ENCODE data around the gene FAM168A.
A peak's percentile ranks its signal among the peaks of the same experiment; 100 is the strongest.
"Not testable (repeated sequence)": the region's sequence is repeated elsewhere in the genome, so short reads cannot be mapped to it uniquely, and the experiment has no call there.

FAM168A gene

DNA sequence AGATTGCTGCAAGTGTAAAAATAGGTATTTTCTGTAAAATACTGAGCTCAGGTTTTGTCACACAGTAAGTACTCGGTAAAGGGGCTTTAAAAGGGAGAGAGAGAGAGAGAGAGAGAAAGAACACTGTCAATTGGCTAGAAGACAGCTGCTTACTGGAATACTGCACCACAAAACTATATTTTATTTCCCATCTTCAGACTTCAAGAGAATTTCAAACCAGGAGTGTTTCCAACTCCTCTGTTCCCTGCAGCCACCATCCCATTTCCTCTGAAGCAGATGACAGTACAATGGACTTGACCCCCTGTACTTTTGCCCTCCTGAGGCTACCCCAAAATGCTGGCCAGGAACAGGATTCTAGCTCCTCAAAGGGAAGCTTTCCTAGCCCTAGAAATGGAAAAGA, 132.0 kb downstream of the FAM168A start:
- DNase-seq, result no peak

DNA sequence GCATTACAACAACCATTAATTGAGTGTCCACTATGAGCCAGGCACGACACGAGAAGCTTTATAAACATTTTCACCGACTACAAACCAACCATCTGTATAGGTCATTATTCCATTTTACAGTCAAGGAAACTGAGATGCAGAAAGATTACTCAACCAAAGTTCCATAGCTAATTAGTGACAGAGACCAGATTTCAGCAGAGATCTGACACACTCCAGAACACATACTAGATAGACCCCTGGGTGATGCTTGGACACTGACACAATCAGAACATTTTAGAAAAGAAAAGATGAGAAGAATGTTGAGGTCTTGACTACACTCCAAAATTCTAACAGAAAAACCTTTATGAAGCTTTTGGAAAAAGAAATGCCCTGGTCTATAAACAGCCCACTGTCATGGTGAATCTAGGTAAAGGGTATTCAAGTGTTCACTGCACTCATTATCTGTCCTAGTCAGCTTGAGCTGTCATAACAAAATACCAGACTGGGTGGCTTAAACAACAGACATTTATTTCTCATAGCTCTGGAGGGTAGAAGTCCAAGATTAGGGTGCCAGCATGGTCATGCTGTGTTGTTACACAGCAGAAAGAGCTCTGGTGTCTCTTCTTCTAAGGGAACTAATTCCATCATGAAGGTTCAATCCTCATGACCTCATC, 132.8 kb downstream of the FAM168A start:
- no peak for DNase-seq

DNA sequence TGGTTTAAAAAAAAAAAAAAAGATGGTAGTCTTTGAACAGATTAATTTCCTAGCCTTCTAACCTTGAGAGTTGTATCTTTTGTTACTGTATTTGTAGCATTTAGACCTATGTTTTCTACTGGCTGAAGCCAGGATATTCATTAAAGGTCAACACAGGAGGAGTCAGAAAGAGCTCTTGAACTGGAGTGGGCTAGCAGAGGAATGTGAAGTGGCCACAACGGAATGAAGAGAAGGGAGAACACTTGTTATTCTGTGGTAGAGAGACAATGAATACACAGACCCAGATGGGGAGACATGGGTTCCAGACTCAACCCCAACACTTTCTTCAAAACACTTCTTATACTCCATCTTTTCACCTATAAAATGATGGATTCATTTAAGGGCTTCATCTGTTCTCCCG, 133.6 kb downstream of the FAM168A start:
- DNase-seq, result no peak

DNA sequence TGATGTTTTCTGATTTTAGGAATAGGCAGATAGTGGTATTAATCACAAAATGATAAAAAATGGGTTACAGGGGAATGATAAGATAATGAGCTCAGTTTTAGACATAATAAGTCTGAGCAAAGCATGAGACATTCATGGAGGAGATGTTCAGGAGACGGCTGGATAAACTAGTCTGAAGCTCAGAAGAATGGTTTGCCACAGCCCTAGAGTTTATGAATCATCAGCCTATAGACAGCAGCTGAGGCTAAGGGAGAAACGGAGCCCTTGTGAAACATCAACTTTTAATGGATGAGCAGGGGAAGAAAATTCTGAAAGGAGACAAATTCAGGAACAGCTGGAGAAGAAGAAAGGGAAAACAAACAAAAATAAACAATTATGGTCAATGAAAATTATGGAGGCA, 134.6 kb downstream of the FAM168A start:
- DNase-seq, result peak; percentile 56 to 61

DNA sequence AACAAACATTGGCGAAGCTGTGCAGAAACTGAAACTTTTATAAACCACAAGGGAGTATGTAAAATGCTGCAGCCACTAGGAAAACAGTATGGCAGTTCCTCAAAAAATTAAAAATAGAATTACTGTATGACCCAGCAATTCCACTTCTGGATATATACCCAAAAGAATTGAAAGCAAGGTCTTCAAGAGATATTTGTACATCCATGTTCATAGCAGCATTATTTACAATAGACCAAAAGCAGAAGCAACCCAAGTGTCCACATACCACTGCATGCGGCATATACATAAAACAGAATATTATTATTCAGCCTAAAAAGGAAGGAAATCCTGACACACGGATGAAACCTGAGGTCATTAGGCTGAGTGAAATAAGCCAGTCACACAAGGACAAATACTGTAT, 135.9 kb downstream of the FAM168A start:
- peak; percentile 76 to 81 for DNase-seq

DNA sequence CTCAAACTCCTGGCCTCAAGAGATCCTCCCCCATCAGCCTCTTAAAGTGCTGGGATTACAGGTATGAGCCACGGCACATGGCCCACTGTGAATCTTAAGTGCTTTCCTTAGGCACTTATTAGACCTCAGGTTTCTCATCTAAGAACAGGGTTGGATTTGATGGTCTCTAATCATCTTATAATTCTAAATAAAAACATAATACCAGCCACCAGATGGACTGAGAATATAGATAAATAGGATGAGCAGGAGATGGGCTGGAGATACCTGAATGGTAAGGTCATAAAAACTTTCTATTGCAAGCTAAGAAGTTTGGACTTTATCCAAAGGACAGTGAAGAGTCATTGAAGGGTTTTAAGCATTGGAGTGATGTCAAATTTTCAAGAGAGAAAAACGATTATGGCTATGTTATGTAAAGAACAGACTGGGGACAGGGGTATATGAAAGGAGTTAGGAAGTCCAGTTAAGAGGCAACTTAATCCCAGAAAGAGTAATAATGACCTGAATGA, 136.5 kb downstream of the FAM168A start:
- DNase-seq, result peak in 1 of 2 donors; percentile 23

DNA sequence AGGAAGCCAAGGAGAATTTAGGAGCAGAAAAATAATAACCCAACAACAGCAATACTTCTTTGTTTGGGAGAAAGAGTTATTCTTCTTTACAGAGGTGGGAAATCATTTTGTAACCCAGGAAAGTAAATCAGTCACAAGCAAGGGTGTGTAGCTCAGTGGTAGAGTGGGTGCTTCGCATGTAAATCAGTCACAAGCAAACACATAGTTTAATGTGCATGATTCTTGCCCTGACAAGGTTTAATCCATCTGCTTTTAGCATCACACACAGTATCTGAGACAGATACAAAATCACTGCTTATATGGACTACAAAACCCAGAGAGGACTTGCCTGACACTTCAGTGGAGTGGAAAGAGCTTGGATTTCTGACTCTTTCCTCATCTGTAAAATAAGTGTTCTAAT, 139.7 kb downstream of the FAM168A start:
- DNase-seq, result peak in 1 of 2 donors; percentile 35

DNA sequence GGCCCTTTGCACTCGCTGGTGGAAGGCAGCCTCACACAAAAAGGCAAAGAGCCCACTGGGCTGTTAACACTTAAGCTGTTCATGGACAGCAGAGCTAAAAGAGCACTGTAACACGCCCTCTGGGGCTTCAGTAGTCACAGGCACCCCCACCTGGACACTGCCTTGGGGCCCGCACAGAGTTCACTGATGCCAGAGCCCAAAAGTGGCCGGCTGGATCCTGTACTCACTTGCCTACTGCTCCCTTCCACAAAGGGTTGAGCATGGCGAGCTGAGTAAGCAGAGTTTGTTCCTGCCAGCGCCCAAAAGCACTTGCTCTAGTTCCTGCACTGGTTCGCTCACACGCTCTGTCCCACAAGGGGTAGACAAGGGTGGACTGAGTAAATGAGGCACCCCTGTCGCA, 142.9 kb downstream of the FAM168A start:
- DNase-seq, result no peak

DNA sequence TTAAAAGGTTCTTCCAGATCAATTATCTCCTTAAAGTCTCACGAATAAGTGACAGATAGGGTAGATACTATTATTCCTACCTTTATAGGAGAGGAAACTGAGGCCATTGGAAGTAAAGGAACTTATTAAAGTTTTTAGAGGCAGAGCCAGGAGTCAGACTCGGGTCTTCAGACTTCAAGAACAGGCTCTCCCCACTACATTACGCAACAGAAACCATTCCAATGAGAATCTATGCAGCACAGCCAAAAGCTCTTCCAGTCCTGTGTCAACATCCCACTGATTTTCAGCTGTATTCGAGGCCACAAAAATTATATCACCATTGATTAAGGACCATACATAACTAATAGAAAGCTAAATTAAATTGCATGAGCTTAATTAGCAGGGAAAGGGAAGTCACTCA, 144.3 kb downstream of the FAM168A start:
- no peak for DNase-seq

DNA sequence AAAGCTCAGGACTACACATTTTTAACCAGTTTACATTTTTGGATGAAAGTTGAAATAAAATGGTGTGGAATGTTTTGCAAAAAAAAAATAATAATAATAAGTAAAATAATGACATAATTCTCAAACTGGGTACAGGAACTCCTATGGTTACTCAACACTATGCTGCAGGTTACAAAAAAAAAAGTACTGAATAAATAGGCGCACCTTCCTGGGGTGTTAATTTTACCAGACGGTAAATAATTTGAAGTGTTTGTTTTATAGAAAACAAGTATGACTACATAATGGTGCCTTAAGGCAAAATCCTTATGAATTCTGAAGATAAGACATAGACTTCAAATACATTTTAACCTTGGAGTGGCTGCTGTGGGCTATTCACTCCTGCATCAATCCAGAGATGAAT, 145.2 kb downstream of the FAM168A start:
- DNase-seq, result no peak

DNA sequence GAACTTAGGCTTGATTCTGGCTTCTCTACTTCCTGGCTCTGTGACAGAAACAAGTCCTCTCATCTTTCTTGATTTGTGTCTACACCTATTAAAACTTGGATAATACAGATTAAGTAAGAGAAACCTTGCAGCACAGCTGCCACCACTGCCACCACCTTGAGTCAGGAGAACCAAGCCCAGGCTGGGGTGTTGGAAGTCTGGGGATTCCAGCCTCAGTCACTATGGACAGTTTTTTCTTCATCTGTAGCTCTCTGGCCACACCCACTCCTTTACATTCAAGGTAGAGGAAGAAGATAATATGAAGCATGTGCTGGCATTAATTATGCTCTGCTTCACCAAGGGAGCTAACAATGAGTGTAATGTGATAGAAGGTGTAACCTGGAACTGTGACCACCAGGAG, 146.0 kb downstream of the FAM168A start:
- DNase-seq, result peak; percentile 51 to 60

DNA sequence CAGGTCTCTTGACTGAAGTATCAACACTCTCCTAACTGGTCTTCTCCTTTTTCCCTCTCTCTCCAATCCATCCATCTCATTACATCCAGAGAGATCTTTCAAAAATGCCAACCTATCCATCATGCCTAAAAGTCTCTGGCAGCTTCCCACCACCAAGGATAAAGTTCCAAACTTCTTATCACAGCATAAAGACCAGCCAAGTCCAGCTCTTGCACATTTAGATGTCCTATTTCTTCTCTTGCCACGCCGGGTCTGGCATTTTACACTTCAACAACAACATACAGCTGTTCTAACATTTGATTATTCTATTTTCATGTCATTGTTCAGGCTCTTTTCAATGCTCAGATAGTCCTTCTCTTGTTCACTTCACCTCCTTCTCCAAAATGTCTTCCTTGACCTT, 151.1 kb downstream of the FAM168A start:
- DNase-seq, result no peak

DNA sequence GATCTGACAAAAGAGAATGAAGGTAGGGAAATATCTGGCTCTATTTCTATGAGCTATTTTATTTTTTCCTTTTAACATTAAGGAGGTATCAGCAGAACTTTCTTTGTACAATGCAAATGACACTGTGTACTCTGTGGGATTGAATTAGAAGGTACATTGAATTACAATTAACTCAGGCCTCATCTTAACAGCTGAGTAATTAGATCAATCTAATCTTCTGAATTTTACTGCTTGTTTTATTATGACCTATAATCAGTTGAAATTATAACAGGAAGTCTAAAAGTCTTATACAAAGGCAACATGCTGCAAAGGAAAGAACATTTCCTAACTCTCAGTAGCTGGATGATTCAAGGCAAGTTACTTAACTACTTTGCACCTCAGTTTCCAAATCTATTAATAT, 151.9 kb downstream of the FAM168A start:
- no peak for DNase-seq

DNA sequence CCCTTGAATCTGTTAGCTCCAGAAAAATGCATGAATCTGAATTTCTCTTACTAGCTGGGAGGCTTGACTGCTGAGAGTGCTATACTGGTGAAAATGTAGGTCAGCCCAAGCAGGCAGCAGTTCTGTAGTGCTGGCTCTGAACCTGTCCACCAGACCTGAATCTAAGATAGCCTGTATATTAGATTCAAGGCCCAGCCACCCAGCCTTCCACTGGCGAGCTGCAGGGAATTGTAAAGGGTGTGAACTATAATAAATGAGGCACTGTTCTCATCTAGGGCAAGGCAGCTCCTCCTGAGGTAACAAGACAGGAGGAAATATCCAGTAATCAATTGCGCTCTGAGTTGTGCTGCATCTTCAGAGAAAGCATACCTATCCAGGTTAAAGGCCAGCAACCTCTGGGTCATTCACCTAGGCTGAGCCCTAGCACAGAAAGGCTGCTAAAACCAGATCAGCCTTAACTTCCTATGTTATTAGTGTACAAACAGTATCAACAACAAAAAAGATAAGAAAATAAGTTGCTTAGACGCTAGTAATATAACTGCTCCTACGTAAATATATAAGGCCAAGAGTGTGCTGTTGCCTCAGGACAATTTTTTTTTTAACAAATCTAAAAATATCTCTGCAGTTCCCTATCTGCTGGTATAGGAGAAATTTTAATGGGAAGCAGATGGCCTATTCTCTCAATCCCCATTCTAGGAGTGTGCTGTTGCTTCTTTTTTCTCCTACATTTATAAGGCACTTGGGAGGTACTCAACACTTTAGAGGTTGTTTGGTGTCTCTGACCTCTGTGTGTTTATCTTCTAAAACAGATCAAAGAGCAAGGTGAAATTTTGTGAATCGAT, 158.7 kb downstream of the FAM168A start:
- no peak for DNase-seq

DNA sequence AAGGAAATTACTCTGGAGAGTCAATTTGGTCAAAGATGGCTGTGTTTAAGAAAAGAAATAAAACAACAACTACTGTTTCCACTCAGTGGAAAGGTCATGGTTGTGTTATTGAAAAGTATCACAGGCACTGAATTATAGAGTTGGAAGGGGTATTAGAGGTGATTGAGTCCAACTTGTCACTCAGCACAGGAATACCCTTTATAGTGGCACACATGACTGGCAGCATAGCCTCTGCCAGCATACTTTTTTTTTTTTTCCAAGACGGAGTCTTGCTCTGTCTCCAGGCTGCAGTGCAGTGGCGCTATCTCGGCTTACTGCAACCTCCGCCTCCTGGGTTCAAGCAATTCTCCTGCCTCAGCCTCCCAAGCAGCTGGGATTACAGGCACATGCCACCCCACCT, 161.1 kb downstream of the FAM168A start:
- DNase-seq, result not testable (repeated sequence)

DNA sequence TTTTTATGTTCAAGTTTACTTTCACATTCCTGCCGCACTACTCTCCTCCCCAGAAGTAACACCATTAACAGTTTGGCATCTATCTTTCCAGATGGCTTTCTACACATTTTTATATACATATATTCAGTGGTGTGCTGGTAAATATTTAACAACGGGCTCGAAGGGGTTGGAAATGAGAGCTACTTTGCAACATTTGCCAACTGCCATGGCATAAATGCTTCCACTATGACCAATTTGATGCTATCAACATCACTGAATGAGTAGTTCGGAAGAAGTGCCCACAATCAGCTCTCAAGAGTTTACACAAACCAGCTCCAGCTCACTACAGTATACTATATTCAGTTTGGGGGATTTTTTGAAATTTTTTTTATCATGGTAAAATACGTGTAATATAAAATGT, 166.5 kb downstream of the FAM168A start:
- DNase-seq, result no peak

DNA sequence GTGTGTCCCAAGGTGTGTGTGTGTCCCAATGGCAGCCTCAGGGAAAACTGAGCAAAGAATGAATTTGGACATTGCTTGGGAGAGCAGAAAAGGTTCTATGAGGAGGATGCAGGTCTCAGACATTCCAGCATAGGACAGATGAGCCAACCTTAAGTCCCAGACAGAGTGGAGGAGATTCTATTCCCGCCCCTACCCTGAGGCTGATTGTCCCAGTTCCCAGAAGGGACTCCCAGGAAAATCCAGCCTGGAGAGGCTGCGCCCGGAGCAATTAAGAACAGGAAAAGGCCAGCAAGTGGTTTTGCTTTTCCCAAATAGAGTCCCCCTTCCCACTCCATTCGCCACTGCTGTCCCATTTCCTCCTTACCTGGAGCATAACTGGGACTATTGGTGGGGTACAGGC, 167.6 kb downstream of the FAM168A start:
- DNase-seq, result no peak

DNA sequence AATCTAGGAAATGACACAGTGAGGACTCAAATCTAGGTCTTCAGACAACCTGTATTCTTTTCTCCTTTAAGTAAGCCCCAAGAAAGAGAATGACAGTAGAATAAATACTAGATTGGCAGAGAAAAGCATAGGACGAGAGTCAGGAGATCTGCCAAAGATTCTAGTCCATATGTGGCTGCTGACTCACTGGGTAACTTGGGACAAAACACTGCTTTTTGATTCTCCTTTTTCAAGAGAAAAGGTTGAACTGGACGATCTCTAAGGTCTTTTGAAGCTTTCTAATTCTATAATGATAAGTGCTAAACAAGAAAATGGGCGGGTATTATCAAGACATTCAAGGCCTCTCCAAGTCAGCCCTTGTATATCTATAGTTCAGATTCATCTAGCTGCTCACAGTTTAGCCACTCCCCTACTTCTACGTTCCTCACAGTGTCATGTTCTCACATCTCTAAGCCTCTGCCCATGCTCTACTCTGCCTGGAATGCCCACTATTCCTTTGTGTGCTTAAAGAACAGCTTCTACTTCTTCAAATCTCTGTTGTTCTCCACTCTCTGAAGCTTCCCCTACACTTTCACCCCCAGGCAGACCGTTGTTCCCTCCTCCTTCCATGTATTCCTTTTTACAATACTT, 168.7 kb downstream of the FAM168A start:
- peak; percentile 58 to 67 for DNase-seq

DNA sequence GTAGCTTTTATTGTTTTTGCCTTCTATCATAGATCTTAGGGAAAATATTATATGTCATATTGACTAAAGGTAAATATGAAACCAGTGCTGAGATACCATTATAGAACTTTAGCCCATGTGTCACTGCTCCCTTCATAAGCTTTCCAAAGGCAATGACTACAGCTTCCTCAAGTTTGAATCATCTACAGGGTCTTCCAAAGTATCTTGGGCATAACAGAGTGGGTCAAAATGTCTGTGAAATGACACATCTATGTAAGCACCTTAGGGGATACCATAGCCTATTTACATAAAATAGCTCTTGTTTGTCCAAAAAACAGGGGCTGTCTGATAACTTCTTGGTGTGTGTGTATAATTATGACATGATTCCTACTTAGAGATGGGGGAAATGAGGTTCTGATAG, 169.2 kb downstream of the FAM168A start:
- no peak for DNase-seq

DNA sequence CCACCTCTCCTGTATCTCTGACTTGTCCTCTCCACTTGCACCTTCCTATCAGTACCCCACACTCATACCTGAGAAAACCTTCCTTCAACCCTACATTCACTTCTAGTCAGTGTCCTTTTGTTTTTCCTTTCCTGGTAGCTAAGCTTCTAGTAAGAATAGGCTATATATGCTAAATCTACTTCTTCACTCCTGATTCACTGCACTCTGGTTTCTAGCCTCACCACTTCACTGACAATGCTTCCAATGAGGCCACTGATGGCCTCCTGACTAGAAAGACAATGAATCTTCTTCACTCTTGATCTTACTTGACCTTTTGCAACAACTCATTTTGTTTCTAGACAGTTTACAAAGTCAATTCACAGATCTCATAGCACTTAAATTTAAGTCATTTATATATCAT, 169.7 kb downstream of the FAM168A start:
- no peak for DNase-seq

DNA sequence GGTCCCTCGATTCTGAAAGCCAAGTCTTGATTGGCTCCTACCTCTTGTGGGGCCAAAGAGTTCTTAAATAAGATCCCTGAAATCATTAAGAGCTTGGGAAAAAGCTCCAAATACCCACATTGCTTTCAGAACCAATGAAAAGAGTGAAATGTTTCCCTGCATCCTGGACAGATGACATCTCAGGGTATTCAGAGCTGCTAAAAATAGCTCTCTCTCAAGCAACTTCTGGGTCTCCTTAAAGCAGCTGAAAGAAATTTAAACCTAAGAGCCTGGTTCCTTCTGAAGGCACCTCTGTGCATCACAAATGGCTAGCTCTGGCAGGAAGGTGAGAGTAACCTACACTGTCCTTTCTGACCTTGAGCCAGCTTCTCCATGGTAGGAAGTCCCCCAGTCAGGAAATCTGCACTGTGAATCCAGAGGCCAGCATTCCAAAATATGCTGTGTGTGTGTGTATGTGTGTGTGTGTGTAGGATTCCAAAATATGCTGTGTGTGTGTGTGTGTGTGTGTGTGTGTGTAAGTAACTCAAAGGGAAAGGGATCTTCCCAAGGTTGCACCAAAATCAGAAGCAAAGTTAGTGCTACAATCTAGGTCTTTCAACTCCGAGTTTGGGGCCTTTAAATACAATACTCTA, 171.6 kb downstream of the FAM168A start:
- DNase-seq, result no peak

DNA sequence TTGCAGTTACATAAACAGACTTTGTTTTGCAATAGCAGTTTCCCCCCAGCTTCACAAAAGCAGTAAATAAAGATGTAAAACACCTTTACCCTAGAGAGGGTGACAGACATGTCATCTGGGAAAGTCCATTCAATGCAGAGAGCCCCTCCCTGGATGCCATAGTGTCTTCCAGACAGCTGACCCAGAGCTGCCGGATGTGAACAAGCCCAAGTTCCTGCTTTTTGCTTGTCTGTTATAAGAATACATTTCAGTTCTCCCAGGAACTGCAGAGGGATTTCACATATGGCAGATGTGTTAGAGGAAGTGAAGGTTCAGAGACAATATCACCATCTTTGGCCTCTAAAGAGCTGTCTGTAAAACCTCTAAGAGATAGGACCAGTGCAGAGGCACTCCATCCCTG, 172.8 kb downstream of the FAM168A start:
- peak; percentile 96 to 100 for DNase-seq

DNA sequence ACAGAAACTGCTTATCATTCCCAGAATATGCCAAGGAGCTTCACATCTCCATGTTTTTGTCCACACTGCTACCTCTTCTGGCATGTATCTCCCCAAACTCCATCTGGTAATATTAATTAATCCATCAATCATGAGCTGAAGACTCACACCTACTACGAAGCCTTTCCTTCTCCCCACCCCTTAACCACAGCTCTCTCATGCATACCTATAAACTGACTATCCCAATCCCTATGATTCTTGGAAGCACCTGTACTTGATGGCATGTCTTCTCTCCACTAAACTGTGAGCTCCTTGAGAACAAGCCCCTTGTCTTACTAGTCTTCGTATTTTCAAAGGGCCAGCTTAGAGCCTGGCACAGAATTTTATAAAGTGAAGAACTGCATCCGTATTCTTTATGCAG, 174.4 kb downstream of the FAM168A start:
- no peak for DNase-seq
